WTC11 (cell line): ENCODE data around the gene KYNU. TPM values are rescaled to one million over a fixed set of nuclear protein-coding genes. Genes with fewer than 3 reads are reported as not detected.

Experiments
- ATAC-seq: fragments of 200-7000 bp; cut with Tn5 transposase; 2 replicates; pipeline ENCODE4 v1.10.0; 2021; ENCODE audit warnings: mild to moderate bottlenecking, moderate library complexity
- CTCF ChIA-PET: fragments of 300-600 bp; sonication (Branson Sonifier 250); formaldehyde crosslinking; loops from one replicate; lab custom pipeline; 2021; ENCODE audit warnings: antibody characterized with exemption; lab: Charles Lee
- POLR2A ChIA-PET: fragments of 350-600 bp; sonication (Branson Sonifier 250); formaldehyde crosslinking; loops from one replicate; lab custom pipeline; 2021; ENCODE audit warnings: antibody characterized with exemption; lab: Charles Lee
- DNase-seq: peaks from one replicate; pipeline ENCODE4 v3.0.0; 2021; ENCODE audit warnings: low spot score
- H3K27ac Mint-ChIP-seq: 2 replicates; pipeline ENCODE4 v1.8.0; 2021; ENCODE audit warnings: mixed read lengths
- H3K27me3 Mint-ChIP-seq: 2 replicates; pipeline ENCODE4 v1.8.0; 2021; ENCODE audit warnings: low read depth, mild to moderate bottlenecking, moderate library complexity, mixed read lengths
- H3K36me3 Mint-ChIP-seq: 2 replicates; pipeline ENCODE4 v1.8.0; 2021; ENCODE audit warnings: mixed read lengths
- H3K4me1 Mint-ChIP-seq: 2 replicates; pipeline ENCODE4 v1.8.0; 2022; ENCODE audit warnings: mixed read lengths
- H3K4me3 Mint-ChIP-seq: 2 replicates; pipeline ENCODE4 v1.8.0; 2021; ENCODE audit warnings: mild to moderate bottlenecking, moderate library complexity, mixed read lengths
- H3K9me3 Mint-ChIP-seq: 2 replicates; pipeline ENCODE4 v1.8.0; 2021; ENCODE audit warnings: mixed read lengths
- ATF1 ChIP-seq: sonication (generic); formaldehyde crosslinking; IDR thresholded peaks from 2 replicates; pipeline ENCODE4 v1.8.1; 2023; ENCODE audit warnings: mild to moderate bottlenecking, moderate library complexity, missing genetic modification reagents
- ATF6 ChIP-seq: sonication (generic); formaldehyde crosslinking; IDR thresholded peaks from 2 replicates; pipeline ENCODE4 v1.8.1; 2023; ENCODE audit warnings: mild to moderate bottlenecking, missing genetic modification reagents
- CBFB ChIP-seq: sonication (generic); formaldehyde crosslinking; IDR thresholded peaks from 2 replicates; pipeline ENCODE4 v1.8.1; 2022; ENCODE audit warnings: mild to moderate bottlenecking, low read depth, missing genetic modification reagents
- EMX1 ChIP-seq: fragments of 250-450 bp; sonication (Bioruptor Pico); IDR thresholded peaks from 2 replicates; pipeline ENCODE4 v1.8.0; 2021; ENCODE audit warnings: mild to moderate bottlenecking
- IRF2 ChIP-seq: sonication (generic); formaldehyde crosslinking; IDR thresholded peaks from 2 replicates; pipeline ENCODE4 v1.8.0; 2022; ENCODE audit warnings: low read depth, missing genetic modification reagents, borderline replicate concordance
- JAZF1 ChIP-seq: fragments of 250-450 bp; sonication (Bioruptor Pico); IDR thresholded peaks from 2 replicates; pipeline ENCODE4 v1.9.0; 2021; ENCODE audit warnings: moderate library complexity, mild to moderate bottlenecking, inconsistent platforms
- MYBL2 ChIP-seq: sonication (generic); formaldehyde crosslinking; IDR thresholded peaks from 2 replicates; pipeline ENCODE4 v1.8.1; 2023; ENCODE audit warnings: mild to moderate bottlenecking, moderate library complexity, missing genetic modification reagents
- NR3C1 ChIP-seq: sonication (generic); formaldehyde crosslinking; conservative IDR thresholded peaks from 2 replicates; pipeline ENCODE4 v1.8.1; 2023; ENCODE audit warnings: low read depth, mild to moderate bottlenecking, missing genetic modification reagents
- PRRX2 ChIP-seq: fragments of 250-450 bp; sonication (Bioruptor Pico); IDR thresholded peaks from 2 replicates; pipeline ENCODE4 v1.8.0; 2021; ENCODE audit warnings: mild to moderate bottlenecking
- RORB ChIP-seq: fragments of 250-450 bp; sonication (Bioruptor Pico); IDR thresholded peaks from 2 replicates; pipeline ENCODE4 v1.9.0; 2021; ENCODE audit warnings: mild to moderate bottlenecking
- SOX15 ChIP-seq: fragments of 250-450 bp; sonication (Bioruptor Pico); IDR thresholded peaks from 2 replicates; pipeline ENCODE4 v1.9.0; 2021; ENCODE audit warnings: mild to moderate bottlenecking
- TEAD4 ChIP-seq: sonication (generic); formaldehyde crosslinking; IDR thresholded peaks from 2 replicates; pipeline ENCODE4 v1.8.0; 2022; ENCODE audit warnings: mild to moderate bottlenecking, missing genetic modification reagents
- USF1 ChIP-seq: sonication (generic); formaldehyde crosslinking; IDR thresholded peaks from 2 replicates; pipeline ENCODE4 v1.8.0; 2022; ENCODE audit warnings: mild to moderate bottlenecking, missing genetic modification reagents
- ZNF138 ChIP-seq: sonication (generic); formaldehyde crosslinking; conservative IDR thresholded peaks from 2 replicates; pipeline ENCODE4 v1.8.1; 2022; ENCODE audit warnings: mild to moderate bottlenecking, moderate library complexity, missing genetic modification reagents
- ZNF416 ChIP-seq: fragments of 250-450 bp; sonication (Bioruptor Pico); IDR thresholded peaks from 2 replicates; pipeline ENCODE4 v1.9.0; 2021; ENCODE audit warnings: mild to moderate bottlenecking, inconsistent platforms
- total RNA-seq: library from RNA; stranded (reverse); gene quantifications from 3 replicates; pipeline ENCODE4 v1.2.3, GENCODE V29; 2021
- TF ChIP-seq, protein P1 (sequence below): fragments of 250-450 bp; sonication (Bioruptor Pico); IDR thresholded peaks from 2 replicates; pipeline ENCODE4 v1.9.0; 2021; ENCODE audit warnings: mild to moderate bottlenecking, borderline replicate concordance
- TF ChIP-seq, protein P2 (sequence below): fragments of 250-450 bp; sonication (Bioruptor Pico); IDR thresholded peaks from 2 replicates; pipeline ENCODE4 v1.9.0; 2021; ENCODE audit warnings: mild to moderate bottlenecking
- TF ChIP-seq, protein P3 (sequence below): fragments of 250-450 bp; sonication (Bioruptor Pico); IDR thresholded peaks from 2 replicates; pipeline ENCODE4 v2.1.2; 2022; ENCODE audit warnings: mild to moderate bottlenecking, moderate library complexity
- TF ChIP-seq, protein P4 (sequence below): fragments of 250-450 bp; sonication (Bioruptor Pico); IDR thresholded peaks from 2 replicates; pipeline ENCODE4 v1.9.0; 2021; ENCODE audit warnings: moderate library complexity, mild to moderate bottlenecking, inconsistent platforms, borderline replicate concordance

KYNU gene
- total RNA-seq, 1 experiment from 2014 or later, result 0.85 TPM

DNA sequence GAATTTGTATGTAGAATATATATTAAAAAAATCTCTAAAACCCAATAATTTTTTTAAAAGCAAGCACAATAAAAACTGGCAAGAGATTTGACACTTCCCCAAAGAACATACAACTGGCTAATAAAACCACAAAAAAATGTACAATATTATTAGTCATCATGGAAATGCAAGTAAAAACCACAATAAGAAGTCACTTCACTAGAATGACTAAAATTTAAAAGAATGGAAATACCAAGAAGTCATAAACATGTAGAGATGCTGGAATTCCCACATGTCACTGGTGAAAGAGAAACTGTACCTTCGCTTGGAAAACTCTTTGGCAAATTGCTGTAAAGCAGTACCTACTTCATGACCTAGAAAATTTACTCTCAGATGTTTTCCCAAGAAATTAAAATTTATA is 43.4 kb upstream of the KYNU start (continued):
- TF ChIP-seq, protein P1, sequence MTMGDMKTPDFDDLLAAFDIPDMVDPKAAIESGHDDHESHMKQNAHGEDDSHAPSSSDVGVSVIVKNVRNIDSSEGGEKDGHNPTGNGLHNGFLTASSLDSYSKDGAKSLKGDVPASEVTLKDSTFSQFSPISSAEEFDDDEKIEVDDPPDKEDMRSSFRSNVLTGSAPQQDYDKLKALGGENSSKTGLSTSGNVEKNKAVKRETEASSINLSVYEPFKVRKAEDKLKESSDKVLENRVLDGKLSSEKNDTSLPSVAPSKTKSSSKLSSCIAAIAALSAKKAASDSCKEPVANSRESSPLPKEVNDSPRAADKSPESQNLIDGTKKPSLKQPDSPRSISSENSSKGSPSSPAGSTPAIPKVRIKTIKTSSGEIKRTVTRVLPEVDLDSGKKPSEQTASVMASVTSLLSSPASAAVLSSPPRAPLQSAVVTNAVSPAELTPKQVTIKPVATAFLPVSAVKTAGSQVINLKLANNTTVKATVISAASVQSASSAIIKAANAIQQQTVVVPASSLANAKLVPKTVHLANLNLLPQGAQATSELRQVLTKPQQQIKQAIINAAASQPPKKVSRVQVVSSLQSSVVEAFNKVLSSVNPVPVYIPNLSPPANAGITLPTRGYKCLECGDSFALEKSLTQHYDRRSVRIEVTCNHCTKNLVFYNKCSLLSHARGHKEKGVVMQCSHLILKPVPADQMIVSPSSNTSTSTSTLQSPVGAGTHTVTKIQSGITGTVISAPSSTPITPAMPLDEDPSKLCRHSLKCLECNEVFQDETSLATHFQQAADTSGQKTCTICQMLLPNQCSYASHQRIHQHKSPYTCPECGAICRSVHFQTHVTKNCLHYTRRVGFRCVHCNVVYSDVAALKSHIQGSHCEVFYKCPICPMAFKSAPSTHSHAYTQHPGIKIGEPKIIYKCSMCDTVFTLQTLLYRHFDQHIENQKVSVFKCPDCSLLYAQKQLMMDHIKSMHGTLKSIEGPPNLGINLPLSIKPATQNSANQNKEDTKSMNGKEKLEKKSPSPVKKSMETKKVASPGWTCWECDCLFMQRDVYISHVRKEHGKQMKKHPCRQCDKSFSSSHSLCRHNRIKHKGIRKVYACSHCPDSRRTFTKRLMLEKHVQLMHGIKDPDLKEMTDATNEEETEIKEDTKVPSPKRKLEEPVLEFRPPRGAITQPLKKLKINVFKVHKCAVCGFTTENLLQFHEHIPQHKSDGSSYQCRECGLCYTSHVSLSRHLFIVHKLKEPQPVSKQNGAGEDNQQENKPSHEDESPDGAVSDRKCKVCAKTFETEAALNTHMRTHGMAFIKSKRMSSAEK (CRISPR knock-in tag), result no peak
- TF ChIP-seq MYBL2 (CRISPR knock-in tag) (no peak), CBFB (CRISPR knock-in tag) (no peak)

DNA sequence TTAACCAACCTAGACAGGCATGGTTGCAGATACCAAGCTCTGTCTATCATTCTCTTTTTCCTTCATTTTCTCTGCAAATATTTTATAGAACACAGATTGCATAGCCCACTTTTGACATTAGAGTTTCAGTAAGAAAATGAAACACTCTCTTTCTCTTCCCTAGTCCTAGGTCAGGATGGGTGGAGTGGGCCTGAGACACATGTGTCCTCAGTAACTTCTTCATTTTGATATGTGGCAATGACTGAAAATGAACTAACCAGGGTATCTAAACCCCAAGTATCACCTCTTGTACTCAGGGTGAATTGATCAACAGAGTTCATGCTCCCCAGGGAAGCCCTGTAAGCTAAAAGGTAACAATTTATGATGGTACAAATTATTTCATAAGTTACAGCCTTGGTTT is 37.0 kb upstream of the KYNU start:
- no peak for ATAC-seq
- no peaks in the 10 kb centered on the region for H3K9me3 Mint-ChIP-seq
- ChIA-PET POLR2A (no interaction called here), CTCF (no interaction called here)
- no peaks in the 10 kb centered on the region for H3K36me3 Mint-ChIP-seq
- H3K27ac Mint-ChIP-seq, result no peak overlapping the region
- TF ChIP-seq EMX1 (CRISPR knock-in tag) (no peak), PRRX2 (CRISPR knock-in tag) (no peak), ATF6 (CRISPR knock-in tag) (no peak), TEAD4 (CRISPR knock-in tag) (no peak), ZNF416 (CRISPR knock-in tag) (no peak), SOX15 (CRISPR knock-in tag) (no peak)
- TF ChIP-seq, protein P2, sequence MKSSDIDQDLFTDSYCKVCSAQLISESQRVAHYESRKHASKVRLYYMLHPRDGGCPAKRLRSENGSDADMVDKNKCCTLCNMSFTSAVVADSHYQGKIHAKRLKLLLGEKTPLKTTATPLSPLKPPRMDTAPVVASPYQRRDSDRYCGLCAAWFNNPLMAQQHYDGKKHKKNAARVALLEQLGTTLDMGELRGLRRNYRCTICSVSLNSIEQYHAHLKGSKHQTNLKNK (CRISPR knock-in tag), result no peak
- TF ChIP-seq, protein P3, sequence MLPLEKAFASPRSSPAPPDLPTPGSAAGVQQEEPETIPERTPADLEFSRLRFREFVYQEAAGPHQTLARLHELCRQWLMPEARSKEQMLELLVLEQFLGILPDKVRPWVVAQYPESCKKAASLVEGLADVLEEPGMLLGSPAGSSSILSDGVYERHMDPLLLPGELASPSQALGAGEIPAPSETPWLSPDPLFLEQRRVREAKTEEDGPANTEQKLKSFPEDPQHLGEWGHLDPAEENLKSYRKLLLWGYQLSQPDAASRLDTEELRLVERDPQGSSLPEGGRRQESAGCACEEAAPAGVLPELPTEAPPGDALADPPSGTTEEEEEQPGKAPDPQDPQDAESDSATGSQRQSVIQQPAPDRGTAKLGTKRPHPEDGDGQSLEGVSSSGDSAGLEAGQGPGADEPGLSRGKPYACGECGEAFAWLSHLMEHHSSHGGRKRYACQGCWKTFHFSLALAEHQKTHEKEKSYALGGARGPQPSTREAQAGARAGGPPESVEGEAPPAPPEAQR (CRISPR knock-in tag), result no peak
- peaks cover 22% of the 10 kb centered on the region for H3K4me1 Mint-ChIP-seq
- no peak for DNase-seq
- H3K27me3 Mint-ChIP-seq, result no peaks in the 10 kb centered on the region
- no peak overlapping the region for H3K4me3 Mint-ChIP-seq

GRCh38 chr2:142841788-142842187 is 35.7 kb upstream of the KYNU start:
- ATAC-seq (no peak), DNase-seq (no peak)
- POLR2A ChIA-PET, result no interaction called here
- TF ChIP-seq ZNF416 (CRISPR knock-in tag), result no peak
- TF ChIP-seq RORB (CRISPR knock-in tag), result no peak
- no peak for TF ChIP-seq TEAD4 (CRISPR knock-in tag)
- TF ChIP-seq ATF1 (CRISPR knock-in tag), result no peak
- TF ChIP-seq ZNF138, result no peak
- no peak for TF ChIP-seq NR3C1
- TF ChIP-seq MYBL2 (CRISPR knock-in tag), result no peak
- no peak for TF ChIP-seq USF1 (CRISPR knock-in tag)
- TF ChIP-seq, protein P4, sequence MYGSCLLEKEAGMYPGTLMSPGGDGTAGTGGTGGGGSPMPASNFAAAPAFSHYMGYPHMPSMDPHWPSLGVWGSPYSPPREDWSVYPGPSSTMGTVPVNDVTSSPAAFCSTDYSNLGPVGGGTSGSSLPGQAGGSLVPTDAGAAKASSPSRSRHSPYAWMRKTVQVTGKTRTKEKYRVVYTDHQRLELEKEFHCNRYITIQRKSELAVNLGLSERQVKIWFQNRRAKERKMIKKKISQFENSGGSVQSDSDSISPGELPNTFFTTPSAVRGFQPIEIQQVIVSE (CRISPR knock-in tag), result no peak
- TF ChIP-seq IRF2 (CRISPR knock-in tag), result no peak
- no peak for TF ChIP-seq ATF6 (CRISPR knock-in tag)
- no peak for TF ChIP-seq JAZF1 (CRISPR knock-in tag)
- no peak for TF ChIP-seq EMX1 (CRISPR knock-in tag)
- Mint-ChIP-seq H3K4me1 (peaks cover 12% of the 10 kb centered on the region), H3K9me3 (no peaks in the 10 kb centered on the region), H3K27ac (no peak overlapping the region), H3K4me3 (no peak overlapping the region), H3K27me3 (no peaks in the 10 kb centered on the region), H3K36me3 (no peaks in the 10 kb centered on the region)
- CTCF ChIA-PET, result no interaction called here
